Endothelial cell of umbilical vein (primary cell): Measurements from ENCODE around the gene IL1RL1. TPM values are rescaled to one million over a fixed set of nuclear protein-coding genes. Genes with fewer than 3 reads are reported as not detected.

Experiments
- BruUV-seq: library from RNA; stranded (reverse); fragments of 400-500 nt; replicated peaks from 2 replicates; lab custom pipeline; 2021; lab: Mats Ljungman, UMichigan
- CTCF ChIA-PET: fragments of 300-600, 350-600 bp; sonication (Branson Sonifier 250); formaldehyde crosslinking; loops from one replicate; lab custom pipeline; 2021; ENCODE audit warnings: antibody characterized with exemption, inconsistent platforms; lab: Charles Lee
- POLR2A ChIA-PET: fragments of 300-600, 350-600 bp; sonication (Branson Sonifier 250); formaldehyde crosslinking; loops from one replicate; lab custom pipeline; 2021; ENCODE audit warnings: antibody characterized with exemption, inconsistent platforms; lab: Charles Lee
- DNase-seq: peaks from one replicate; pipeline ENCODE4 v3.0.0-alpha.2; 2011; ENCODE audit warnings: low read depth, low spot score
- FAIRE-seq: peaks from 2 replicates; lab custom pipeline; 2011; peaks lifted over from hg19 to GRCh38; lab: Jason Lieb, UNC
- H2AFZ ChIP-seq: 2 replicates; pipeline ENCODE4 v1.6.0; 2012; ENCODE audit warnings: low read depth, low read length, control low read depth, inconsistent platforms
- H3K27ac ChIP-seq: 2 replicates; pipeline ENCODE4 v1.5.1; 2011; ENCODE audit warnings: low read depth, mild to moderate bottlenecking, control low read depth, low read length, moderate library complexity; ENCODE audit not compliant: insufficient read depth
- H3K27me3 ChIP-seq, 2 experiments: 2 replicates each; pipeline versions ENCODE4 v1.6.0 to v1.6.1; 2011; ENCODE audit warnings: low read length in 2 of 2, mixed read lengths in 1 of 2; ENCODE audit not compliant: control insufficient read depth in 2 of 2, insufficient read depth in 2 of 2
- H3K36me3 ChIP-seq, 2 experiments: 2 replicates in 1 of 2; 3 replicates in 1 of 2; pipeline ENCODE4 v1.5.1; 2011; ENCODE audit warnings: low read length in 2 of 2, mild to moderate bottlenecking in 1 of 2, moderate library complexity in 1 of 2; ENCODE audit not compliant: control insufficient read depth in 2 of 2, insufficient read depth in 2 of 2; ENCODE audit errors: extremely low read depth in 1 of 2
- H3K4me1 ChIP-seq: 3 replicates; pipeline ENCODE4 v1.5.1; 2011; ENCODE audit warnings: mild to moderate bottlenecking, low read length; ENCODE audit not compliant: control insufficient read depth, insufficient read depth; ENCODE audit errors: extremely low read depth
- H3K4me2 ChIP-seq: 2 replicates; pipeline ENCODE4 v1.6.1; 2011; ENCODE audit warnings: low read length, control low read depth, mixed read lengths; ENCODE audit not compliant: insufficient read depth
- H3K4me3 ChIP-seq, 3 experiments: fragments of 200-600 bp in 1 of 3; sonication (generic), shearing (Covaris generic) in 1 of 3; replicated peaks in 1 of 3; 2 replicates each; pipeline ENCODE4 v1.5.1; 2011 to 2016; ENCODE audit warnings: control low read depth in 3 of 3, low read length in 3 of 3, mild to moderate bottlenecking in 2 of 3, inconsistent platforms in 1 of 3, low read depth in 1 of 3, moderate library complexity in 1 of 3; ENCODE audit not compliant: insufficient read depth in 1 of 3
- H3K79me2 ChIP-seq: 2 replicates; pipeline ENCODE4 v1.6.0; 2012; ENCODE audit warnings: low read length, inconsistent platforms; ENCODE audit not compliant: control insufficient read depth, insufficient read depth
- H3K9ac ChIP-seq: replicated peaks from 2 replicates; pipeline ENCODE3; 2011; ENCODE audit warnings: low read length, control low read depth; ENCODE audit not compliant: insufficient read depth; ENCODE audit errors: extremely low read depth
- H3K9me1 ChIP-seq: replicated peaks from 3 replicates; pipeline ENCODE4 v1.6.0; 2011; ENCODE audit warnings: mild to moderate bottlenecking, low read length; ENCODE audit not compliant: control insufficient read depth, insufficient read depth; ENCODE audit errors: extremely low read depth
- H3K9me3 ChIP-seq: replicated peaks from 2 replicates; pipeline ENCODE4 v1.5.1; 2012; ENCODE audit warnings: low read length, inconsistent platforms; ENCODE audit not compliant: control insufficient read depth, insufficient read depth
- H4K20me1 ChIP-seq: replicated peaks from 2 replicates; pipeline ENCODE3; 2011; ENCODE audit warnings: mild to moderate bottlenecking, low read length; ENCODE audit not compliant: control insufficient read depth, insufficient read depth; ENCODE audit errors: extremely low read depth
- EZH2 ChIP-seq: IDR thresholded peaks from 2 replicates; pipeline ENCODE4 v1.6.1; 2012; ENCODE audit warnings: borderline replicate concordance, low read depth, mild to moderate bottlenecking, moderate library complexity, low read length, inconsistent platforms; ENCODE audit not compliant: severe bottlenecking
- FOS ChIP-seq: IDR thresholded peaks from 2 replicates; pipeline ENCODE4 v1.6.1; 2011; ENCODE audit warnings: mild to moderate bottlenecking, low read length, moderate library complexity, borderline replicate concordance; ENCODE audit not compliant: insufficient read depth
- GATA2 ChIP-seq: IDR thresholded peaks from 2 replicates; pipeline ENCODE4 v1.7.0; 2011; ENCODE audit warnings: low read depth, mild to moderate bottlenecking, moderate library complexity, mixed read lengths, low read length; ENCODE audit not compliant: insufficient read length, insufficient read depth
- JUN ChIP-seq: IDR thresholded peaks from 2 replicates; pipeline ENCODE4 v1.6.1; 2011; ENCODE audit warnings: borderline replicate concordance, low read depth; ENCODE audit not compliant: insufficient read length, insufficient read depth
- MYC ChIP-seq: IDR thresholded peaks from one replicate; pipeline ENCODE4 v1.6.1; 2011; ENCODE audit warnings: mild to moderate bottlenecking, low read depth, low read length
- POLR2A ChIP-seq: IDR thresholded peaks from 2 replicates; pipeline ENCODE4 v1.6.1; 2012; ENCODE audit warnings: low read depth, mild to moderate bottlenecking, control low read depth, low read length
- POLR2AphosphoS5 ChIP-seq: IDR thresholded peaks from 2 replicates; pipeline ENCODE4 v1.6.1; 2012; ENCODE audit warnings: low read depth, mild to moderate bottlenecking, control low read depth, low read length, moderate library complexity; ENCODE audit not compliant: insufficient read depth
- dilution Hi-C: fragments of 300-500 bp; cut with MboI; formaldehyde crosslinking; loops from one replicate; pipeline ENCODE4 v1.15.0; 2019; ENCODE audit warnings: low sequenced_read_pairs; ENCODE audit not compliant: extremely low pct_ligation_motif_present
- intact Hi-C: fragments of 100-400 bp; cut with micrococcal nuclease; formaldehyde crosslinking; loops from one replicate; pipeline ENCODE4 v1.10.0; 2022
- polyA plus RNA-seq, 4 experiments: library from polyadenylated mRNA; depleted of rRNA in 3 of 4; stranded (reverse) in 3 of 4; unstranded in 1 of 4; fragments of >200 nt; gene quantifications; 2 replicates each; pipeline versions ENCODE4 v1.2.1 to v1.2.3, GENCODE V29; 2011 to 2012; ENCODE audit warnings: missing spikeins in 1 of 4
- total RNA-seq: library from RNA; stranded (reverse); gene quantifications from 2 replicates; pipeline ENCODE4 v1.2.3, GENCODE V29; 2021
- TF ChIP-seq, protein P1 (sequence below), 2 donors: IDR thresholded peaks; 1 replicate in 1 of 2; 2 replicates in 1 of 2; pipeline ENCODE4 v1.5.1; 2011; ENCODE audit warnings: low read length in 2 of 2, mild to moderate bottlenecking in 2 of 2, moderate library complexity in 2 of 2, control low read depth in 1 of 2, inconsistent platforms in 1 of 2, low read depth in 1 of 2; ENCODE audit not compliant: insufficient read depth in 1 of 2; ENCODE audit errors: extremely low read depth in 1 of 2
- TF ChIP-seq, protein P2 (sequence below): IDR thresholded peaks from 2 replicates; pipeline ENCODE4 v1.6.1; 2011; ENCODE audit not compliant: insufficient read depth, insufficient read length

IL1RL1 gene
- total and polyA plus RNA-seq, 2 donors (not counting 3 experiments of a cell fraction or from before 2014, with no cell fraction given) = 32.2 to 44.0 TPM

DNA sequence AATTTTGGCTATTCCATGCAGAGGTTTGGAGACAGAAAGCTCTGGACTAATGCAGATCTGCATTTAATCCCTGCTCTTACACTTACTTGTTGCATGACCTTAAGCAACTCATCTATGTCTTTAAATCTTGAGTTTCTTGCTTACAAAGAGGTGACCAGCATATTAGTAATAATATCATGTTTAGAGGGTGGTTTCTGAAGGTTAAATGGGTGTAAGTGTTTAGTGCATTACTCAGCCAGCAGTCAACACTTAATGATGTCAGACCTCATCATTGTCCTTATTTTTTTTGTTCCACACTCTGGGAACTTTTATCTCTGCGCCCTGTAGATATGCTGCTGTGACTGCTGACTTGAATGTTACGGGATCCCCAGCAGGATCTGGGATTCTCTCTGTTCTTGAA lies 1.7 kb downstream of the IL1RL1 start:
- H3K27ac ChIP-seq = peak overlapping the region; percentile 54
- ChIA-PET CTCF (interaction anchor here (1.3 kb wide), 1 partner anchor 22 kb away, joined by 6 read pairs; no protein-coding TSS in a partner anchor), POLR2A (no interaction called here)
- no peak overlapping the region for H3K4me3 ChIP-seq
- no peaks in the 10 kb centered on the region for H3K79me2 ChIP-seq
- TF ChIP-seq, protein P1, sequence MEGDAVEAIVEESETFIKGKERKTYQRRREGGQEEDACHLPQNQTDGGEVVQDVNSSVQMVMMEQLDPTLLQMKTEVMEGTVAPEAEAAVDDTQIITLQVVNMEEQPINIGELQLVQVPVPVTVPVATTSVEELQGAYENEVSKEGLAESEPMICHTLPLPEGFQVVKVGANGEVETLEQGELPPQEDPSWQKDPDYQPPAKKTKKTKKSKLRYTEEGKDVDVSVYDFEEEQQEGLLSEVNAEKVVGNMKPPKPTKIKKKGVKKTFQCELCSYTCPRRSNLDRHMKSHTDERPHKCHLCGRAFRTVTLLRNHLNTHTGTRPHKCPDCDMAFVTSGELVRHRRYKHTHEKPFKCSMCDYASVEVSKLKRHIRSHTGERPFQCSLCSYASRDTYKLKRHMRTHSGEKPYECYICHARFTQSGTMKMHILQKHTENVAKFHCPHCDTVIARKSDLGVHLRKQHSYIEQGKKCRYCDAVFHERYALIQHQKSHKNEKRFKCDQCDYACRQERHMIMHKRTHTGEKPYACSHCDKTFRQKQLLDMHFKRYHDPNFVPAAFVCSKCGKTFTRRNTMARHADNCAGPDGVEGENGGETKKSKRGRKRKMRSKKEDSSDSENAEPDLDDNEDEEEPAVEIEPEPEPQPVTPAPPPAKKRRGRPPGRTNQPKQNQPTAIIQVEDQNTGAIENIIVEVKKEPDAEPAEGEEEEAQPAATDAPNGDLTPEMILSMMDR (IDR thresholded peaks at IDR 0.05; ENCODE audit: extremely low read depth in 1 of 2, insufficient read depth in 1 of 2, low read depth in 1 of 2, low read length in 2 of 2) = no peak
- TF ChIP-seq MYC (no peak), FOS (peak; percentile 91), POLR2A (no peak), POLR2AphosphoS5 (peak; percentile 32), GATA2 (peak; percentile 77), EZH2 (no peak), JUN (peak; percentile 48)
- TF ChIP-seq, protein P2, sequence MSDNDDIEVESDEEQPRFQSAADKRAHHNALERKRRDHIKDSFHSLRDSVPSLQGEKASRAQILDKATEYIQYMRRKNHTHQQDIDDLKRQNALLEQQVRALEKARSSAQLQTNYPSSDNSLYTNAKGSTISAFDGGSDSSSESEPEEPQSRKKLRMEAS = no peak
- no peak overlapping the region for H3K9ac ChIP-seq
- BruUV-seq = no TSS peak
- DNase-seq = peak; percentile 67
- dilution Hi-C loops (no loop called here), intact Hi-C loops (loop anchor here (1.0 kb wide), 1 partner anchor 8 kb away; no protein-coding TSS in a partner anchor)
- H2AFZ ChIP-seq = peak overlapping the region; percentile 59
- no peaks in the 10 kb centered on the region for H3K36me3 ChIP-seq
- peak overlapping the region; percentile 19 for H3K4me2 ChIP-seq
- peak; percentile 43 for FAIRE-seq
- no peaks in the 10 kb centered on the region for H3K9me3 ChIP-seq
- H3K4me1 ChIP-seq = peaks cover 41% of the 10 kb centered on the region
- H3K27me3 ChIP-seq = no peaks in the 10 kb centered on the region
- no peaks in the 10 kb centered on the region for H3K9me1 ChIP-seq
- no peaks in the 10 kb centered on the region for H4K20me1 ChIP-seq
